ENCODE data around the gene IGBP1.

DNA sequence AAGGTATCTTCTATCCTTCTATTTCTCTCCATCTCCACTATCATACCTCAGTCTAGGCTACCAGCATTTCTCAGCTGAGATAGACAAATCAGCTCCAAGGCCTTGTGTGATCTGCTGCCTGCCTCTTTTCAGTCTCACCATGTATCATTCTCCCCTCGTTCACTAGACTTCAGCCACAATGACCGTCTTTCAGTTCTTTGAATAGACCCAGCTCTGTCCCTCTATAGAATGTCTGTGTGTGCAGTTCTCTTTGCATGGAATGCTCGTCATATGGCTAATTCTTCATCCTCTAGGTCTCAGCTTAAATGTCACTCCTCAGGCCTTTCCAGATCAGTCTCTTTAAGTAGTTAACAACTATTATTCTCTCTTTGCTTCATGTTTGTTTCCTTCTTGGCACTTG lies 6.5 kb downstream of the IGBP1 start:
- TF ChIP-seq, protein P1, sequence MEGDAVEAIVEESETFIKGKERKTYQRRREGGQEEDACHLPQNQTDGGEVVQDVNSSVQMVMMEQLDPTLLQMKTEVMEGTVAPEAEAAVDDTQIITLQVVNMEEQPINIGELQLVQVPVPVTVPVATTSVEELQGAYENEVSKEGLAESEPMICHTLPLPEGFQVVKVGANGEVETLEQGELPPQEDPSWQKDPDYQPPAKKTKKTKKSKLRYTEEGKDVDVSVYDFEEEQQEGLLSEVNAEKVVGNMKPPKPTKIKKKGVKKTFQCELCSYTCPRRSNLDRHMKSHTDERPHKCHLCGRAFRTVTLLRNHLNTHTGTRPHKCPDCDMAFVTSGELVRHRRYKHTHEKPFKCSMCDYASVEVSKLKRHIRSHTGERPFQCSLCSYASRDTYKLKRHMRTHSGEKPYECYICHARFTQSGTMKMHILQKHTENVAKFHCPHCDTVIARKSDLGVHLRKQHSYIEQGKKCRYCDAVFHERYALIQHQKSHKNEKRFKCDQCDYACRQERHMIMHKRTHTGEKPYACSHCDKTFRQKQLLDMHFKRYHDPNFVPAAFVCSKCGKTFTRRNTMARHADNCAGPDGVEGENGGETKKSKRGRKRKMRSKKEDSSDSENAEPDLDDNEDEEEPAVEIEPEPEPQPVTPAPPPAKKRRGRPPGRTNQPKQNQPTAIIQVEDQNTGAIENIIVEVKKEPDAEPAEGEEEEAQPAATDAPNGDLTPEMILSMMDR (conservative IDR thresholded peaks at IDR 0.05), result no peak
- TF ChIP-seq EZH2 (IDR thresholded peaks at IDR 0.05; ENCODE audit: low read depth), result no peak

All from PC-9 (cell line).